WTC11 (cell line): ENCODE measurements around the gene DENND6A.

Experiments
- CTCF ChIP-seq: fragments of 200-600 bp; IDR thresholded peaks from 2 replicates; pipeline ENCODE4 v1.8.0; 2022; ENCODE audit warnings: antibody characterized with exemption
- PREB ChIP-seq: sonication (generic); formaldehyde crosslinking; IDR thresholded peaks from 2 replicates; pipeline ENCODE4 v1.8.1; 2022; ENCODE audit warnings: mild to moderate bottlenecking, missing genetic modification reagents, moderate library complexity, borderline replicate concordance
- STAT6 ChIP-seq: sonication (generic); formaldehyde crosslinking; conservative IDR thresholded peaks from 2 replicates; pipeline ENCODE4 v1.8.1; 2023; ENCODE audit warnings: mild to moderate bottlenecking, low read depth, missing genetic modification reagents, moderate library complexity
- ZNF232 ChIP-seq: sonication (generic); formaldehyde crosslinking; IDR thresholded peaks from 2 replicates; pipeline ENCODE4 v1.8.0; 2022; ENCODE audit warnings: mild to moderate bottlenecking, missing genetic modification reagents

- TF ChIP-seq ZNF232 (no peak), PREB (CRISPR knock-in tag) (no peak), CTCF (no peak), STAT6 (CRISPR knock-in tag) (no peak)
These were observed 34.3 kb downstream of the DENND6A start for GRCh38 chr3:57658536-57658935.
